ENCODE measurements around the gene SMIM11.
"Not testable (repeated sequence)": the region's sequence is repeated elsewhere in the genome, so short reads cannot be mapped to it uniquely, and the experiment has no call there.

DNA sequence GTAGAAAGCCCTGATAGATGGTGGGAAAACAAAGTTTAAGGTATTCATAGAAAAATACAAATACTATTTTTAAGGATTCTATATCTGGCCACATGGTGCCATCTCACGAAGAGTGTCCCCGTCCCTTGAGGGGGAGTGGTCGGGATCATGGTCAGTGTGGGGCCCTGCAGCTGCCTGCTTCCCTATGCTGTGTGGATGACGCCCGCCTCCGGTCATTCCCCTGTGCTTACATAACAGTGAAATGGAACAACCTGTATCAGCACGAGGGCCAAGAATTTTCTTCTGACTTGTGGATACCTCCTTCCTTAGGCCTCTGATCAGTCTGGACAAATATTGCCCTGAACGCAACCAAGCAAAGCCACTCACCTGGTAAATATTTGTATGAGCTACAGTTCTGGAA lies 52.0 kb downstream of the SMIM11 start:
- TF ChIP-seq CTCF (conservative IDR thresholded peaks at IDR 0.05; ENCODE audit: low read depth in 2 of 2); REST (IDR thresholded peaks at IDR 0.05; ENCODE audit: unreplicated experiment); POLR2AphosphoS5 (IDR thresholded peaks at IDR 0.05; ENCODE audit: low read depth); EZH2 (IDR thresholded peaks at IDR 0.05; ENCODE audit: low read depth, unreplicated experiment); JUNB (IDR thresholded peaks at IDR 0.05; ENCODE audit: unreplicated experiment); STAT1 (IDR thresholded peaks at IDR 0.05; ENCODE audit: unreplicated experiment): not testable (repeated sequence)
